Hematopoietic multipotent progenitor cell treated with erythropoietin and hydrocortisone succinate and interleukin-3 and kit ligand, for 4 days (in vitro differentiated cells): Measurements from ENCODE around the gene MAP10.

Experiments used
- DNase-seq: peaks from one replicate; pipeline ENCODE4 v3.0.0-alpha.2; 2015

MAP10 gene

GRCh38 chr1:232798920-232799319 lies 6.3 kb upstream of the MAP10 start:
- no peak for DNase-seq

DNA sequence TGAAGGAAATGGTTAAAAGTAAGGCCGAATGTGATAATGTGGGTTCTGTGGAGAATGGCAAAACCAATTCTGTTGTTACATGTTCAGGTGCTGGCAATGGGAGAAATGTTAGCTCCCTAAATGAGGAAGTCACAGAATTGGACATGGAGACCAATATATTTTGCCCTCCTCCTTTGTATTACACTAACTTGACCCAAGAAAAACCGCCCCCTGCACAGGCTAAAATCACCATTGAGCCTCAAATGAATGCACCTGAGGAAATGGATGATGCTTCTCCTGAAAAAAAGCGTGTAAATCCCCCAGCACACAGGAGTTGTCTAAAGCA lies 932 bp downstream of the MAP10 start:
- DNase-seq, result no peak

- peak; percentile 11 for DNase-seq
These were observed 5.6 kb downstream of the MAP10 start for GRCh38 chr1:232810856-232811255.

DNA sequence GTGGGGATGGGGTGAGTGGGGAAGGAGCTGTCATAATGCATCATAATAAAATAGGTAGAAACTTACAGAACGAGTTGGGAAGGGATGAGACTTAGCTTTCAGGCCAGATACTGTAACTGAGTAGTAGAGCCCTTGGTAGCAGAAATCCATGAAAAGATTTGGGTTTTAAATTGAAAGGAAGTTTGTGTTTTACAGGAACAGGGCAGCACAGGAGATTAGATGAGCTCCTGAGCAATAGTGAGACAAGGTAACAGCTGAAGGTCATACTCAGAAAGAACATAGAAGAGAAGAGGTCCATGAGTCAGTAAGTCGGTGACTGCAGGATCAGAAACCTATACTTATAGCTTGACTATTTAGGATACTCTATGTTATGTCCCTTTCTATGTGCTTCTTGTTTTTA lies 7.3 kb downstream of the MAP10 start:
- no peak for DNase-seq

GRCh38 chr1:232813097-232813496 lies 7.9 kb downstream of the MAP10 start:
- no peak for DNase-seq

- no peak for DNase-seq
These were observed 8.5 kb downstream of the MAP10 start for GRCh38 chr1:232813760-232814159.

DNA sequence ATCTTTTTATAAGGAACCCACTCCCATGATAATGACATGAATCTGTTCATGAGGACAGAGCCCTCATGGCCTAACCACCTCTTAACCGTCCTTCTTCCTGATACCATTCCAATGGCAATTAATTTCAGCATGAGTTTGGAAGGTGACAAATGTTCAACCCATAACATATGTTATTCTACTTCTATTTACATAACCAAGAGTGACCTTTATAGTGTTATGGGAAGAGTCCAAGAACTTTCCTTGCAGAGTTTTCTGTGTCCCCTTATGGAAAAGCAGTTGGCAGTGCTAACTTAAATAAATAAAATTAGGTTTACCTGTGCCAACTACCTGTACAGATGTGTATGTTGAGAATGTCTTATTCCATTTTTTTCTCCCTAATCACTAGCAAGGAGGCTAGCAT lies 11.1 kb downstream of the MAP10 start:
- no peak for DNase-seq

- no peak for DNase-seq
These were observed 12.8 kb downstream of the MAP10 start for GRCh38 chr1:232818040-232818439.

- no peak for DNase-seq
These were observed 15.2 kb downstream of the MAP10 start for GRCh38 chr1:232820431-232820830.

DNA sequence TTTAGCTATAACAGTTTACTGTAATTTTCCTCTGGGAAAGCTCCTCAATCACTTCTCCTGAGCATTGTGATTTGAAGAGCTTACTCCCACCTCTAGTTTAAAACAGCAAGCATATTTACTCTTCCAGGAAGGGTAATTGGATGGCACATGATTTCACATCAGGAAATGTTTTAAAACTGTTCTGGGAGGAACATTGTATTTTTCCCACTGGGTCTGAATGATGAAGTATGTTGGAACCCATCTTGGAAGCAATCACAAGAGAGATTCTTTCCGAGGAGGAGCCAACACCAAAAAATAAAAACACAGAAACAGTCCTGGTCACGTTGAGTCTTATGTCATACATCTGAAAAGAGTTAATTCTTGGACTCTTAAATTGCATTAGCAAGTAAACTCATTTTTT lies 17.3 kb downstream of the MAP10 start:
- DNase-seq, result no peak

DNA sequence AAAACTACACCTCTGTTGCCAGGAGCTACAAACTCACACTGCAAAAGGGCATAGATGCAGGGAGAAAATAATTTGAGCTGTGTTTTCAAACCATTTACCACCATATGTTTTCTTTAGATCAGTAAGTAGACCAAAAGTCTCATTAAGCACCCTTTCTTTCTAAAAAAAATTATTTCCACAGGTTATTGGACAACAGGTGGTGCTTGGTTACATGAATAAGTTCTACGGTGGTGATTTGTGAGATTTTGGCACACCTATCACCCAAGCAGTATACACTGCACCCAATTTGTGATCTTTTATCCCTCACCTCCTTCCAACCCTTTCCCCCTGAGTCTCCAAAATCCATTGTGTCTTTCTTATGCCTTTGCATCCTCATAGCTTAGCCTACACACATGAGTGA lies 21.1 kb downstream of the MAP10 start:
- no peak for DNase-seq

GRCh38 chr1:232830661-232831060 lies 25.4 kb downstream of the MAP10 start:
- no peak for DNase-seq

GRCh38 chr1:232831895-232832294 lies 26.7 kb downstream of the MAP10 start:
- DNase-seq, result no peak

GRCh38 chr1:232834066-232834465 lies 28.9 kb downstream of the MAP10 start:
- DNase-seq, result no peak

- no peak for DNase-seq
These were observed 29.9 kb downstream of the MAP10 start for GRCh38 chr1:232835166-232835565.

DNA sequence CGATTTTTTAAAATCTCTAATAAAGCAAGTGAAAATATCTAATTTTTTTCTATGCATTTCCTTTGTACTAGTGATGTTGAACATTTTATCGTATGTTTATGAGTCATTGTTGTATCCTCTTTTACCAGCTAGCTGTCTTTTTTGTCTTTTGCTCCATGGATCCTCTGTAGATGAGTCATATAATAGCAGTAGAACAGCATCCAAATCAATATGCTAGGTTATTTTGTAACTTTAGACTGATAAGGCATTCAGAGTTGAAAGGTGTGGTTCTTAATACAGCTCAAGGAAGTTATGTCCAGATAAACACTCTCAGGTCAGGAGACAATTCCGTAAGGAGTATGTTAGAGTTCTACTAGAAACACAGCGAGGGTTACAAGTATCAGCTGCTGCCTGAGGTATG lies 31.9 kb downstream of the MAP10 start:
- no peak for DNase-seq

GRCh38 chr1:232841823-232842565 lies 36.8 kb downstream of the MAP10 start:
- no peak for DNase-seq

DNA sequence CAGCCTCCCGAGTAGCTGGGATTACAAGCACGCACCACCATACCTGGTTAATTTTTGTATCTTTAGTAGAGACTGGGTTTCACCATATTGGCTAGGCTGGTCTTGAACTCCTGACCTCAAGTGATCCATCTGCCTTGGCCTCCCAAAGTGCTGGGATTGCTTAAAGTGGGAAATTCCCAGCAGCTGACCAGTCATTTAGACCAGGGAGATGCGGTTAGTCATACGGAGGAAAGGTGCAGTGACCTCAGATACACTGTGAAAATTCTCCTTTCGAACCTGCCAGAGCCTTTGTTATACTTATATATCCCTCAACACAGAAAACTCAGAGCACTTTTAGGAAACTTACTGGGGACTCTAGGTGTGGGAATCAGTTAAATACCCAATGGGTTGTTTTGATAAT lies 39.6 kb downstream of the MAP10 start:
- no peak for DNase-seq

- DNase-seq, result no peak
These were observed 40.3 kb downstream of the MAP10 start for GRCh38 chr1:232845406-232845955.

GRCh38 chr1:232851532-232851931 lies 46.3 kb downstream of the MAP10 start:
- DNase-seq, result no peak

- peak; percentile 35 for DNase-seq
These were observed 49.0 kb downstream of the MAP10 start for GRCh38 chr1:232853994-232854797.

DNA sequence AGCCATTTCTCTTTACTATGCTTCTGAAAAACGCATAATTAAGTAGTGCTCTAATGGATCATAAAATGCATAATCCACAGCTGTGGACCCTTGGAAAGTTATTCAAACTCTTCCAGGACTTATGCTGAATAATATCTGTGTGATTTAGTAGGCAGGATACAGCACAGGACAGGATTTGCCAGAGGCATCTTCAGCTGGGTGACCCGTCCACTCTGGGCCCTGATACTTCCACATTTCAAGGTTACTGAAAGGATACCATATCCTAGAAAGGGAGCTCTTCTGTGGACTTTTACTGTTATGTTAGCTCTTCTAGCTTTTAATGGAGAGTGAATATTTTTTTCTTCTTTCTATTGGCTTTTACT lies 49.6 kb downstream of the MAP10 start:
- no peak for DNase-seq

DNA sequence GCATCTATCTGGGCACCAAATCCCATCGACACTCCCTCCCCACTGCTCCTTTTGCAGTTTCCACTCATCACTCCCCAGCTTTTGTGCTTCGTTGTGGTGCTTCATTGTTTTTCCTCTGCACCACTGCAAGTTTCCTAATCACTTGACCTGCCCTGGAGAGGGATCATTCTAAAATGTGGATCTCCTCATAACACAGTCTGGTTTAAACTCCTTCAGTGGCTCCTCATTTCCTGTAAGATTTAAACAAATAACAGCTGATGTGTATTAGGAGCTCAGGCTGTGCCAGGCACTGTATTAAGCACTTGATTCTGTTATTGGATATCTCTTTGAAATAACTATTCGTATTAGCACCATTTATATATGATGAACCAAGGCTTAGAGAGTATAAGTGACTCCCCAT lies 51.3 kb downstream of the MAP10 start:
- no peak for DNase-seq
